ENCODE results near the gene RIN1. TPM values are rescaled to one million over a fixed set of nuclear protein-coding genes. Genes with fewer than 3 reads are reported as not detected.

RIN1 gene
- total and polyA plus RNA-seq, 2 of the 13 experiments (the other 11 are each of a cell fraction or from before 2014, with no cell fraction given), result 2.4 to 4.1 TPM

- TF ChIP-seq, protein P1, sequence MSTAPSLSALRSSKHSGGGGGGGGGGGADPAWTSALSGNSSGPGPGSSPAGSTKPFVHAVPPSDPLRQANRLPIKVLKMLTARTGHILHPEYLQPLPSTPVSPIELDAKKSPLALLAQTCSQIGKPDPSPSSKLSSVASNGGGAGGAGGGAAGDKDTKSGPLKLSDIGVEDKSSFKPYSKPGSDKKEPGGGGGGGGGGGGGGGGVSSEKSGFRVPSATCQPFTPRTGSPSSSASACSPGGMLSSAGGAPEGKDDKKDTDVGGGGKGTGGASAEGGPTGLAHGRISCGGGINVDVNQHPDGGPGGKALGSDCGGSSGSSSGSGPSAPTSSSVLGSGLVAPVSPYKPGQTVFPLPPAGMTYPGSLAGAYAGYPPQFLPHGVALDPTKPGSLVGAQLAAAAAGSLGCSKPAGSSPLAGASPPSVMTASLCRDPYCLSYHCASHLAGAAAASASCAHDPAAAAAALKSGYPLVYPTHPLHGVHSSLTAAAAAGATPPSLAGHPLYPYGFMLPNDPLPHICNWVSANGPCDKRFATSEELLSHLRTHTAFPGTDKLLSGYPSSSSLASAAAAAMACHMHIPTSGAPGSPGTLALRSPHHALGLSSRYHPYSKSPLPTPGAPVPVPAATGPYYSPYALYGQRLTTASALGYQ (CRISPR knock-in tag; IDR thresholded peaks at IDR 0.05), result no peak
- TF ChIP-seq DNMT3B (CRISPR knock-in tag; conservative IDR thresholded peaks at IDR 0.05) (peak; percentile 86; the same call in 1 of the 2 replicates), ZNF333 (CRISPR knock-in tag; IDR thresholded peaks at IDR 0.05; ENCODE audit: borderline replicate concordance) (peak; percentile 55; the same call in 1 of the 2 replicates), FOXO4 (CRISPR knock-in tag; conservative IDR thresholded peaks at IDR 0.05) (no peak), THAP11 (CRISPR knock-in tag; IDR thresholded peaks at IDR 0.05) (peak; percentile 94), ZMAT5 (CRISPR knock-in tag; IDR thresholded peaks at IDR 0.05; ENCODE audit: borderline replicate concordance, low read depth) (no peak), KAT7 (CRISPR knock-in tag; IDR thresholded peaks at IDR 0.05; ENCODE audit: borderline replicate concordance) (peak; percentile 31; the same call in 1 of the 2 replicates), DR1 (CRISPR knock-in tag; IDR thresholded peaks at IDR 0.05) (0 out of 2 replicates have a peak, but pooled peaks have one; percentile 67), FOXA3 (CRISPR knock-in tag; IDR thresholded peaks at IDR 0.05) (peak; percentile 73), ZNF703 (CRISPR knock-in tag; IDR thresholded peaks at IDR 0.05; ENCODE audit: borderline replicate concordance) (no peak), TGIF2 (CRISPR knock-in tag; IDR thresholded peaks at IDR 0.05) (peak; percentile 73; the same call in 1 of the 2 replicates), KMT2B (CRISPR knock-in tag; IDR thresholded peaks at IDR 0.05) (peak; percentile 95), BORCS8-MEF2B (CRISPR knock-in tag; IDR thresholded peaks at IDR 0.05) (peak; percentile 89; the same call in 1 of the 2 replicates), KLF6 (CRISPR knock-in tag; IDR thresholded peaks at IDR 0.05) (peak; percentile 61)
- TF ChIP-seq, protein P2, sequence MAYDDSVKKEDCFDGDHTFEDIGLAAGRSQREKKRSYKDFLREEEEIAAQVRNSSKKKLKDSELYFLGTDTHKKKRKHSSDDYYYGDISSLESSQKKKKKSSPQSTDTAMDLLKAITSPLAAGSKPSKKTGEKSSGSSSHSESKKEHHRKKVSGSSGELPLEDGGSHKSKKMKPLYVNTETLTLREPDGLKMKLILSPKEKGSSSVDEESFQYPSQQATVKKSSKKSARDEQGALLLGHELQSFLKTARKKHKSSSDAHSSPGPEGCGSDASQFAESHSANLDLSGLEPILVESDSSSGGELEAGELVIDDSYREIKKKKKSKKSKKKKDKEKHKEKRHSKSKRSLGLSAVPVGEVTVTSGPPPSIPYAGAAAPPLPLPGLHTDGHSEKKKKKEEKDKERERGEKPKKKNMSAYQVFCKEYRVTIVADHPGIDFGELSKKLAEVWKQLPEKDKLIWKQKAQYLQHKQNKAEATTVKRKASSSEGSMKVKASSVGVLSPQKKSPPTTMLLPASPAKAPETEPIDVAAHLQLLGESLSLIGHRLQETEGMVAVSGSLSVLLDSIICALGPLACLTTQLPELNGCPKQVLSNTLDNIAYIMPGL (CRISPR knock-in tag; IDR thresholded peaks at IDR 0.05; ENCODE audit: borderline replicate concordance in 1 of 2, low read depth in 1 of 2), result peak; percentile 65 to 88; a peak in 3 of 4 replicates
- TF ChIP-seq, protein P3, sequence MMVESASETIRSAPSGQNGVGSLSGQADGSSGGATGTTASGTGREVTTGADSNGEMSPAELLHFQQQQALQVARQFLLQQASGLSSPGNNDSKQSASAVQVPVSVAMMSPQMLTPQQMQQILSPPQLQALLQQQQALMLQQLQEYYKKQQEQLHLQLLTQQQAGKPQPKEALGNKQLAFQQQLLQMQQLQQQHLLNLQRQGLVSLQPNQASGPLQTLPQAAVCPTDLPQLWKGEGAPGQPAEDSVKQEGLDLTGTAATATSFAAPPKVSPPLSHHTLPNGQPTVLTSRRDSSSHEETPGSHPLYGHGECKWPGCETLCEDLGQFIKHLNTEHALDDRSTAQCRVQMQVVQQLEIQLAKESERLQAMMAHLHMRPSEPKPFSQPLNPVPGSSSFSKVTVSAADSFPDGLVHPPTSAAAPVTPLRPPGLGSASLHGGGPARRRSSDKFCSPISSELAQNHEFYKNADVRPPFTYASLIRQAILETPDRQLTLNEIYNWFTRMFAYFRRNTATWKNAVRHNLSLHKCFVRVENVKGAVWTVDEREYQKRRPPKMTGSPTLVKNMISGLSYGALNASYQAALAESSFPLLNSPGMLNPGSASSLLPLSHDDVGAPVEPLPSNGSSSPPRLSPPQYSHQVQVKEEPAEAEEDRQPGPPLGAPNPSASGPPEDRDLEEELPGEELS (CRISPR knock-in tag; IDR thresholded peaks at IDR 0.05), result no peak; the same call in 1 of the 2 replicates
Measured at GRCh38 chr11:66344550-66345315, 8.5 kb upstream of the RIN1 start, which contains the start of gene BRMS1 (continued).

Measured in HepG2 (cell line).